HG03439 (cell line): ENCODE measurements around the gene FANCF.
"Not testable (repeated sequence)": the region's sequence is repeated elsewhere in the genome, so short reads cannot be mapped to it uniquely, and the experiment has no call there.

ENCODE experiments used
- ATAC-seq: cut with Tn5 transposase; IDR thresholded peaks from one replicate; pipeline ENCODE4 v1.9.1; 2021; ENCODE audit warnings: mild to moderate bottlenecking, moderate library complexity; ENCODE audit not compliant: unreplicated experiment

FANCF gene

GRCh38 chr11:22625448-22626287, at the start of gene FANCF:
TSS of gene FANCF (minus strand) at chr11:22625823. CDS start at chr11:22625810, 13 bp downstream.
- peak; percentile 99 for ATAC-seq

DNA sequence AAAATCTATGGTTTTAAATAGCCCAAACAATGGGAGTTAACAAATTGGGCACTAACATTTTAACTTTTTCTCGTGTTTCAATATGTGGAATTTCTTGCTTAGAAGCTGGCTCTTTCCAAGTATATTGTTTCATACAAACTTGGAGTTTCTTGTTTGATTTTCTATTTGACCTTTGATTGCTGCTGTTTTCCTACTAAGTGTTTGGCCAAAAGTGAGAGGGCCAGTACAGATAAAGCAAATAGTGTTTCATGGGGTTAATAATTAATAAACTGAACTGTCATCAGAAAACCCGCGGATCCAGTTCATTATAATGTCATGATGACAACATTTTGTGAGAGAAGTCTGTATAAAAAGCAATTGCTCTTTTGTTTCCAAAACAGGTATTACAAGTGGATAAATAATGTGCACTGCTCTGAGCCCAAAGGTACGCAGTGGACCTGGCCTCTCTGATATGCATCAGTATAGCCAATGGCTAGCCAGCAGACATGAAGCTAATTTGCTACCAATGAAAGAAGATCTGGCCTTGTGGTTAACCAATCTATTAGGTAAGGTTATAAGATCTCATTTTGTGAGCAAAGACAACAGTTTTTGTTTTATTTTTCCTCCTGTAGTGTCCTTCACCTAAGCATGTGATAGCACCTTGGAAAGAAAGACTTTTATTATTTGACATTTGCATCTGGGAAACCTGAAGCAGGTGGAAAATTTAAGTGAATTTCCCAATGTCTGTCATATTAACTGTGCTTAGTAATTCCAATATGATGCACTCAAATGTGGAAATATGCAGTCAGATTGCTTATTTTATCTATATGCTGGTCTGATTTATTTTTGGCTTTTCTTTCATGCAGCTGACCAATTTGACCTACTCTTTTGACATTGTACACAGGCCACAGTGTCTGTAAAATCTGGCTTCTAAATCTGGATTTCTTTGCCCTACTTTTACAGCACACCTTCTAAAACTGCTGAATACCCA, 49.1 kb upstream of the FANCF start:
- no peak for ATAC-seq

- no peak for ATAC-seq
Measured at GRCh38 chr11:22671751-22672150, 46.1 kb upstream of the FANCF start.

- peak; percentile 66 for ATAC-seq
Measured at GRCh38 chr11:22670830-22671229, 45.2 kb upstream of the FANCF start.

DNA sequence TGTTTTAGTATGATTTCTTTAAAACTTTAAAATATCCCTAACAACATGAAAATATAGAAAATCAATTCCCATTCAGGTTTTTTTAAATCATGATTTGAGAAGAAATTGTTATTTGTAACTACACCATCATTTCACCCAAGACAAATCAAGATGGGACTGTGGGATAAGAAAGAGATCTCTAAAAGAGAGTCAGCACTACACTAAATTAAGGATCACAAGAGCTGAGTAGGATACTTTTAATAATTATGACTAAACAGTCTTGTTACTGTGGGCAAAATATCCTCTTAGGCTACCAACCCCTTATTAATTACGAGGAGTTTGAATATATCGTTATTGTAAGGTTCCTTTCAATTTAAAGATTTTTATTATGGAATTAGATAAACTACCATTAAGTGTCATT, 43.7 kb upstream of the FANCF start:
- no peak for ATAC-seq

DNA sequence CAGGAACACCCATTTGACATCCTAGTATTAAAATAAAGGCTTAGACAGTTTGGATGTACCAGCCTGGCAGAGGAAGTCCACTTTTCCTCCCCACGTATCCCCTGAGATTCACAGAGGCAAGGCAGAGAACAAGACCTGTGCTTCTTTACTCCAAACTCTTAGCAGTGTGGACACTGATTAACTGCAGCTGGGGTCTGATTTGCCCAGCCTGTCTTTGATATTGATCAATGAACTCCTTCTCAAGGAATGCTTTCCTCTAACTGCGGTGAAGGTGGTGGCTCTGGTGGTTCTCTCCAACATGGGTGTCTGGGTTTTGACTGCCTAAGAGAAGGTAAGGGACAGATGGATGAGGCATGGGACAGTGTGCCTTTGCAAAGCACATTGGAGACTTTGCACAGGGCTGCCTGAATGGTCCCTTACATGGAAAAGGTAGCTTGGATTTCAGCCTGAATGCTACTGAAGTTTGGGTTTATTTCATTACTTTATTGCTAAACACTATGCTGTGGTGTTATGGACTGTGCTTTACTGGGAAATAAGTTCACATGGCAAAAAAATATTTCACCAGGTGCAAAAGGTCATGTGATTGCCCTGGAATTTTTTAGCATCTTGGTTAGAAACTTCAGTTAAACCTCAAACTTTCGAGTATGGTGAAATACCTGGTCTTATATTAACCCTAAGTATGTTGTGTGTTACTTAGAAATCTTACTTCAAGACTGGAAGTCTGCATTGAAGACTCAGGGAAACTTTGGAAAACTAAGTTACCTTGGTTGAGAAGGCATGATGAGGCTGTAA, 42.6 kb upstream of the FANCF start:
- ATAC-seq = no peak

DNA sequence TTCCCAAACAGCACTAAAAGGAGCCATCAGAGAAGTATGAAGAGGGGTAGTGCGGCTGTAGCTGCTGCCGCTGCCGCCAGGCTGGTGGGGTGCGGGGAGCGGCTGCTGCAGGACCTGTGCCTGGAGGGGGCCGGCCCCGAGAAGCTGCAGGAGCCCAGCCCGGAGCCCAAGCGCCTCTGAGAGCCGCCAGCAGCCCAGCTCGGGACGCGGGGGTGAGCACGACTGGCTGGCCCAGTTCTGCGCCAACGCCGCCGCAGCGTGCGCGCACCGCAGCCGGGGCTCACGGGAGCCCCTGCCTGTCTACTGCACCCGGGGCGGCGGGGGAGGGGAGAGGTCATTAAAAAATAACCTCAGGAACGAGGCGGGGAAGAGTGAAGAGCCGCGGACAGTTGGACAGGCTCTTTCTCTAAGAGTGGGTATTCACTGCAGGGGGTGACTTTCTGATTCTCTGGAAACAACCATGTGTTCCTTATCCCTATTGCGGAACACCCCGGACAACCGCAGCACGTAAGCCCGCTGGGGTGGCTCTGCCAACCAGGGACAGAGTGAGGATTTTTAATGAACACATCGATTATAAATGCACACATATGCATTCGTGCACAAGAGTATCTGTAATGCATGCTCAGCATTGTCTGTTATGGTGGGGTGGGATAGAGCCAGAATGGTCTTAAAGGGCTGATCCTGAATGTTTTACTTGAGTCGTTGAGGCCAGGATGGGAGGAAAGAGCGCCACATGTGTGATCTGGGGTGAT, 41.2 kb upstream of the FANCF start:
- ATAC-seq = no peak

DNA sequence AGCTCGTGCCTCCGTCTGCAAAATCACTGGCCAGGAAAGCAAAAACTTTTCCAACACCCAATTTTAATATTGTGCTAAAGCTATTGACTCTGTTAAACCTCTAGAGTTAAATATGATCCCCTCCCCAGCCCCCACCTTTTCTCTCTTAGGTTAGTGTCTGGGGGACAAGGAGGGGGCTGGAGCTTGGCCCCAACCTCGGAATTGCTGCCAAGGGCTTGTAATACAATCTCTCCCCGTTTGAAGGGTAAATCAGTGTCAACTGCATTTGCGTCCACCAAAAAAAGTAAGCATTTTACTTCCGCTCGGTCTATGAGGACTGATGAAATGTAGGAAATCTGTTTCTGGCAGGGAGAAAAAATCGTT, 40.7 kb upstream of the FANCF start, which contains the start of gene GAS2:
GAS2 (plus strand) TSS at position 287 of the 363 bp plus-strand sequence. CDS start 8,259 bp downstream, outside the sequence.
- no peak for ATAC-seq

GRCh38 chr11:22659783-22660182, 34.2 kb upstream of the FANCF start:
- ATAC-seq = no peak

- peak; percentile 67 for ATAC-seq
Measured at GRCh38 chr11:22657101-22657694, 31.6 kb upstream of the FANCF start.

DNA sequence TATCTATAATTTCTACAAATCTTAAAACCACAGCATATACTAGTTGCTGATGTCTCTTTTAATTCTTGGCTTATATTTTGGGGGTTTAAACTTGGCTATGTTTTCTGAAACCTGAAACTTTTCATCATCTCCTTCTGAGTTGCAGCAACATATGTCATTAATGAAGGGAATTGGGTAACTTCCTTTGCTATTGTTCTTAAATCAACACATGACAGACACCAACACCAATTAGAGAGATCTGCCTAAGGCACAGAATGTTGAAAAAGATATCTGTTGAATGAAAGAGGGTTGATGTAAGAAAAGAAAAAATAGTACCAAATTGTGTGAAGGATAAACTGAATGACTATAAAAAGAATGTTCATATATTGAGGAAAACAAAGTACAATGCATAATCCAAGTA, 30.5 kb upstream of the FANCF start:
- no peak for ATAC-seq

GRCh38 chr11:22652346-22652745, 26.7 kb upstream of the FANCF start:
- ATAC-seq = not testable (repeated sequence)

DNA sequence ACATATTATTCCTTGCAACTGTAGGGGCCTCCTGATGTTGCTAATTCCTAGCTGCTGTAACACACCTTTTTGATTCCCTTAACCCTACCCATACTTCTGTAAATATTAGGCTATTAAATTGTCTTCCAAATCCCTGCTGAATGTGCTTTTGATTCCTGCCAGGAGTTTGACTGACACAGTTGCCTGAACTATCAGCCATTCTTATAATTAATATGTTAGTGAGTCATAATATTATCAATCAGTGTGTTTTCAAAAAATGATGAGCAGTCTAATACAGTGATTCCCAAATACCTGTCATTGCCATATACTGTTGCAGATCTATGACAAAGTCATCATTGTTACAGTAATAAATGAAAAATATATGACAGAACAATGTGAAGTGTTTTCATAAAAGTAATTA, 15.9 kb upstream of the FANCF start:
- ATAC-seq = no peak

DNA sequence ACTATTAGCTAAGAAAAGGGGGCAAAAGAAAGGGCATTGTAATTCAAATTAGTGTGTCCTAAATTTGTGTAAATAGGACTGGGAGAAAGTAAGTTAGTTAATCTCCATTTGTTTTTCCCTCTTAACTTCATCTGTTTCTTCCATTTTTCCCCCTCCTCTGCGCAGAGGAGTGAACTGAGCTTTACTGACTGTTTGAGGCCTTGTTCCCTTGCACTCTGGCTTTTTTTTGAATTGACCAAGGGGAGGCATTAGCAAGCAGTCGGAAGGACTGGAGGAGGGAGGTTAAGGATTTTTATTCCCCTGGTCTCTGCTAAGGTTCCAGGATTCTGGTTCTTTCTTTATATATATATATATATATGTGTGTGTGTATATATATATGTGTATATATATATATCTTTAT, 15.2 kb upstream of the FANCF start:
- ATAC-seq = no peak

DNA sequence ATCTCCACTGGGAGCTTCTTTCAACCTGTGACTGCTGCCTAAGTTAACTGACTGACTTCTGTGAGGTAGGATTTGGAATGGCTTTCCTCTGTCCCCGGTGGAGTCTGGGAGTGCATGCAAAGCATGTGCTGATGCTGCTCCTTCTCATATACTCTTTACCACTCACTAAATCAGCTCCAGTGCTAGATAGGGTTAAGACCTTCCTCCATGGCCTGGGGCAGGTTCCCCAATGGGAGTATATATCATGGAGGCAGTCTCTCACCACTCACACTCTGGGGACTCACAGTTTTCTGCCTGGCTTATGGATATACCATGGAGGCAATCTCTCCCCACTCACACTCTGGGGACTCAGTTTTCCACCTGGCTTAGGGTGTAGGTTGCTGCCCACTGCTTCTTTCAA, 10.1 kb upstream of the FANCF start:
- no peak for ATAC-seq

DNA sequence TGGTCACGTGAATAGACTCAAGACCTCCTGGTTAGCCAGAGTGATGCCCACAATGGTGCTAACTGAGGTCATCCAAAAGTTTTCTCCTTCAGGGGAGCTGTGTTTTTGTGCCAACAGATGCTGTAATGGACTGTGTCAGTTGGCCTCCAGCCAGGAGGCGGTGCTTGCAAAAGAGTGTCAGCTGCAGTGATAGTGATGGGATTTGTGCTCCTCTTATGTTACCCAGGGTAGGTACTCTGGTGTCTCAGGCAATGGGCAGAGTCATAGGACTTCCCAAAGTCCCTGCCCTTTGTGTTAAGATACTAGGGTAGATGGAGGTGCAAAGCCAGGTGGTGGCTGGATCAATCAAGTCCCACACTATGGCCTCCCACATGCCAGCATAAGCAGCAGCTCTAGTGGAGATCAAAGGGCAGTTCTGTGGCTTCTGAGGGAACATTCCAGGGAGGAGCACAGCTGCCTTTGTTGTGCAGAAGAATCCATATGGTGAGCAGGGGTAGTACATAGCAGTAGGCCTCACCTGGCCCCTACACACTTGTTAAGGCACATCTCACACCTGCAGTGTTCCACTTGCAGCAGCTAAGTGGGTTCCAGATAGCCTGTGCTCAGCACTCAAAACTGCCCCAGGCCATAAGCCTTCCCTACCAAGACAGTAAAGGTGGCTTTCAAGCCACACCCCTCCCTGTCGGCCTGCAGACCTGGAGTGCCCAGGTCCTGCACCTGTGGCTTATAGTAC, 9.4 kb upstream of the FANCF start:
- ATAC-seq = no peak

DNA sequence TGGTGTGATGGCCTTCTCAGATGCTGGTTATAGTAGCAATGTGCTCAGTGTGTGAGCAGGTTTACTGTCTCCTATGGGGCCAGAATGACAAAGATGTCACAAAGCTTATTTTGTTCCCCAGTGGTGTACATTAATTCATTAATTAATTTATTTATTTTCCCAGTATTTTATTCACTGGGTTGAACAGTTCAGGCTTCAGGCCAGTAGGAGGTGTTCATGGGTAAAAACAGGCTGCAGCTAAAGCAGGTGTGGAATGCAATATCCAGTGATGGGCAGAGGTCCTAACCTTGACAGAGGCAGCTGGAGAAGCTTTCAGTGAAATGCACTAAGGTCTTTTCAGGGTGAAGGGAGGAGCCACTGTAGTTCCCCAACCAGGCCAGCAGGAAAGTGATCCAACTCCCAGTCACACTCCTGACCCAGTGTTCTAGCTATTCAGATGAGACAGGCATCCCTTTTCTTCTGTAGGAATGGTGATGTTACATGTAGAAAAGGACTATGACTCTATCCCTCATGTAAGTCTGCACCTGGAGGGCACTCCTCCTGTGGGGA, 7.8 kb upstream of the FANCF start:
- ATAC-seq = no peak

DNA sequence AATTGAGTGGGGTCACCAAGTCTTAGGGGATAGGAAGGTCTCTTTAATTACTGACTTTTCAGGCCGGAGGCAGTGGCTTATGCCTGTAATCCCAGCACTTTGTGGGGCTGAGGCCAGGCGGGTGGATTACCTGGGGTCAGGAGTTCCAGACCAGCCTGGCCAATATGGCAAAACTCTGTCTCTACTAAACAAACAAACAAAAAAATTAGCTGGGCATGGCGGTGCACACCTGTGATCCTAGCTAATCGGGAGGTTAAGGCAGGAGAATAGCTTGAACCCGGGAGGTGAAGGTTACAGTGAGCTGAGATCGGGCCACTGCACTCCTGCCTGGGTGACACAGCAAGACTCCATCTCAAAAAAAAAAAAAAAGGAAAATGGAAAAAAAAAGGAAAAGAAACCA, 1.8 kb upstream of the FANCF start:
- ATAC-seq = no peak
